ENCODE results near the gene GAA. TPM values are rescaled to one million over a fixed set of nuclear protein-coding genes. Genes with fewer than 3 reads are reported as not detected.

Gene GAA
- total RNA-seq, 1 experiment from 2014 or later: 30.3 TPM

DNA sequence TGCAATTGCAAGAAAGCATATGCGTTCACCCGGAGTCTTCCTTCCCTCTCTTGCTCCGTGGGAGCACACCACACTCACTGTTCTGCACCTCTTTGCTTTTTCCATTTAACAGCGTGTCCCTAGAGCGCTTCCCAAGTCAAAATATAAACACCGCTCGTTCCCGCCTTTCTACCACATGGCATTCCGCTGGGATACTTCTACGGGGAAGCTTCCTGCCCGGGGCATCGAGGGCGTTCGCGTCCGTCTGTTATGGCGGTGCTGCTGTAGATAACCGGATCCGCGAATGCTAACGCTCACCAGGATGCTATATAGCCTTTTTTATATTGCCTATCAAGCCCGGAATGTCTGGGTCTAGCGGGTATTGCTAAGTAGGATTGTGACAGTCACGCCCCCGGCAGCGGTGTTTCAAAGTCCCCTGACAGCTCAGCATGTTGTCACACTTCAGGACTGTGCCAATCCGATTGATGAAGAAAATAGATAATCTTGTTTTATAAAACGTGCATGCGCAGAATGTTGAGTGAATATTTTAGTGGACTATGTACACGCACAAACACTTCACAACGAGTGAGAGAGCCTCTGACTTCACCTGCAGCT lies 33.9 kb upstream of the GAA start:
- Mint-ChIP-seq H3K4me1 (peaks cover 19 to 29% of the 10 kb centered on the region in 2 experiments), H3K4me3 (no peak overlapping the region), H3K27me3 (ENCODE audit: low read depth) (no peaks in the 10 kb centered on the region), H3K27ac (peak overlapping the region in 1 of 3 experiments; percentile 62; a peak in 4 of 7 replicates), H3K9me3 (no peaks in the 10 kb centered on the region), H3K36me3 (ENCODE audit: insufficient read depth in 1 of 3, low read depth in 3 of 3) (no peaks in the 10 kb centered on the region)
- Histone ChIP-seq H3K23ac (ENCODE audit: insufficient read length, low read depth, low read length) (no peak overlapping the region), H2BK15ac (ENCODE audit: low read depth, low read length) (no peak overlapping the region), H4K8ac (replicated peaks; ENCODE audit: insufficient read length, low read depth, low read length) (no peak overlapping the region), H3K14ac (ENCODE audit: insufficient read depth, low read length) (no peak overlapping the region), H2BK120ac (ENCODE audit: low read depth, low read length, poor library complexity, severe bottlenecking) (no peak overlapping the region), H4K5ac (ENCODE audit: insufficient read length, low read depth, low read length) (no peak overlapping the region), H2AK5ac (ENCODE audit: insufficient read length, low read length) (no peak overlapping the region), H4K91ac (ENCODE audit: insufficient read length, low read depth, low read length) (no peak overlapping the region), H3K4me1 (ENCODE audit: insufficient read depth, low read length) (no peaks in the 10 kb centered on the region; the same call in 1 of the 2 replicates), H3K79me2 (ENCODE audit: insufficient read depth, low read length) (no peaks in the 10 kb centered on the region), H3K56ac (ENCODE audit: insufficient read length, low read depth, low read length) (no peak overlapping the region), H3T11ph (ENCODE audit: low read length) (no peak overlapping the region), H3K23me2 (ENCODE audit: insufficient read length, low read depth, low read length, poor library complexity, severe bottlenecking) (no peaks in the 10 kb centered on the region), H2BK20ac (ENCODE audit: low read depth, low read length, poor library complexity, severe bottlenecking) (no peak overlapping the region), H3K79me1 (ENCODE audit: insufficient read depth, low read depth, low read length, poor library complexity, severe bottlenecking) (no peaks in the 10 kb centered on the region), H3K4me2 (ENCODE audit: insufficient read depth, insufficient read length, low read length) (no peak overlapping the region), H2AFZ (ENCODE audit: low read length) (no peak overlapping the region), H2BK5ac (ENCODE audit: insufficient read length, low read length) (no peak overlapping the region), H3K4ac (ENCODE audit: low read depth, low read length) (no peak overlapping the region), H3K27ac (ENCODE audit: insufficient read length, low read depth, low read length) (no peak overlapping the region), H4K20me1 (ENCODE audit: control insufficient read depth, insufficient read depth, insufficient read length) (no peaks in the 10 kb centered on the region), H3K18ac (ENCODE audit: insufficient read length, low read depth, low read length) (no peak overlapping the region), H3K9me3 (ENCODE audit: control insufficient read depth, low read depth, low read length) (no peaks in the 10 kb centered on the region), H2BK12ac (ENCODE audit: insufficient read length, low read depth, low read length) (no peak overlapping the region), H3K27me3 (ENCODE audit: insufficient read depth, low read length) (no peaks in the 10 kb centered on the region), H3K9ac (ENCODE audit: extremely low read depth, insufficient read length, low read length) (no peak overlapping the region)
- DNase-seq: no peak
- TF ChIP-seq, protein P1, sequence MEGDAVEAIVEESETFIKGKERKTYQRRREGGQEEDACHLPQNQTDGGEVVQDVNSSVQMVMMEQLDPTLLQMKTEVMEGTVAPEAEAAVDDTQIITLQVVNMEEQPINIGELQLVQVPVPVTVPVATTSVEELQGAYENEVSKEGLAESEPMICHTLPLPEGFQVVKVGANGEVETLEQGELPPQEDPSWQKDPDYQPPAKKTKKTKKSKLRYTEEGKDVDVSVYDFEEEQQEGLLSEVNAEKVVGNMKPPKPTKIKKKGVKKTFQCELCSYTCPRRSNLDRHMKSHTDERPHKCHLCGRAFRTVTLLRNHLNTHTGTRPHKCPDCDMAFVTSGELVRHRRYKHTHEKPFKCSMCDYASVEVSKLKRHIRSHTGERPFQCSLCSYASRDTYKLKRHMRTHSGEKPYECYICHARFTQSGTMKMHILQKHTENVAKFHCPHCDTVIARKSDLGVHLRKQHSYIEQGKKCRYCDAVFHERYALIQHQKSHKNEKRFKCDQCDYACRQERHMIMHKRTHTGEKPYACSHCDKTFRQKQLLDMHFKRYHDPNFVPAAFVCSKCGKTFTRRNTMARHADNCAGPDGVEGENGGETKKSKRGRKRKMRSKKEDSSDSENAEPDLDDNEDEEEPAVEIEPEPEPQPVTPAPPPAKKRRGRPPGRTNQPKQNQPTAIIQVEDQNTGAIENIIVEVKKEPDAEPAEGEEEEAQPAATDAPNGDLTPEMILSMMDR (conservative IDR thresholded peaks at IDR 0.05): no peak
- no CpG with 5 or more reads among the region's 31 CpGs for WGBS (ENCODE audit: extremely low coverage, insufficient read length, low lambda C conversion rate)

Data from H9 (cell line).